WERI-Rb-1 (cell line): ENCODE results near the gene RERGL.
"Not testable (repeated sequence)": the region's sequence is repeated elsewhere in the genome, so short reads cannot be mapped to it uniquely, and the experiment has no call there.

ENCODE experiments used
- DNase-seq: peaks from one replicate; pipeline ENCODE4 v3.0.0-alpha.2; 2020
- H3K27ac ChIP-seq: fragments of 250-450 bp; sonication (Bioruptor Pico); 2 replicates; pipeline ENCODE4 v1.5.1; 2020; ENCODE audit warnings: mild to moderate bottlenecking, moderate library complexity
- H3K27me3 ChIP-seq: fragments of 250-450 bp; sonication (Bioruptor Pico); 2 replicates; pipeline ENCODE4 v1.5.1; 2021; ENCODE audit warnings: mild to moderate bottlenecking, low read depth, moderate library complexity; ENCODE audit not compliant: insufficient read depth, severe bottlenecking
- H3K36me3 ChIP-seq: fragments of 250-450 bp; sonication (Bioruptor Pico); 2 replicates; pipeline ENCODE4 v1.5.1; 2020; ENCODE audit warnings: mild to moderate bottlenecking, moderate library complexity
- H3K4me3 ChIP-seq: 2 replicates; pipeline ENCODE4 v1.5.1; 2011; ENCODE audit warnings: low read depth, mild to moderate bottlenecking, control low read depth, low read length
- H3K9me3 ChIP-seq: fragments of 250-450 bp; sonication (Bioruptor Pico); 2 replicates; pipeline ENCODE4 v1.5.1; 2021; ENCODE audit warnings: mild to moderate bottlenecking, moderate library complexity; ENCODE audit not compliant: severe bottlenecking
- CTCF ChIP-seq: IDR thresholded peaks from 2 replicates; pipeline ENCODE4 v1.5.1; 2011; ENCODE audit warnings: low read depth, mild to moderate bottlenecking, control low read depth, inconsistent platforms, low read length

Gene RERGL

GRCh38 chr12:18074001-18074400 is 16.0 kb downstream of the RERGL start:
- no peaks in the 10 kb centered on the region for H3K27me3 ChIP-seq
- no peak overlapping the region for H3K4me3 ChIP-seq
- DNase-seq, result no peak
- no peaks in the 10 kb centered on the region for H3K36me3 ChIP-seq
- no peak overlapping the region for H3K27ac ChIP-seq
- TF ChIP-seq CTCF, result no peak
- no peaks in the 10 kb centered on the region for H3K9me3 ChIP-seq

GRCh38 chr12:18072723-18073122 is 17.3 kb downstream of the RERGL start:
- no peak for DNase-seq
- H3K36me3 ChIP-seq, result no peaks in the 10 kb centered on the region
- TF ChIP-seq CTCF, result no peak
- no peaks in the 10 kb centered on the region for H3K27me3 ChIP-seq
- no peak overlapping the region for H3K27ac ChIP-seq
- no peaks in the 10 kb centered on the region for H3K9me3 ChIP-seq
- H3K4me3 ChIP-seq, result no peak overlapping the region

- no peak for TF ChIP-seq CTCF
- Histone ChIP-seq H3K9me3 (no peaks in the 10 kb centered on the region), H3K4me3 (no peak overlapping the region), H3K36me3 (no peaks in the 10 kb centered on the region), H3K27ac (peak overlapping the region; percentile 45), H3K27me3 (no peaks in the 10 kb centered on the region)
- no peak for DNase-seq
Observed at GRCh38 chr12:18071336-18071735, 18.7 kb downstream of the RERGL start.

- Histone ChIP-seq H3K27me3 (no peaks in the 10 kb centered on the region), H3K27ac (no peak overlapping the region), H3K36me3 (no peaks in the 10 kb centered on the region), H3K4me3 (no peak overlapping the region), H3K9me3 (no peaks in the 10 kb centered on the region)
- no peak for TF ChIP-seq CTCF
- no peak for DNase-seq
Observed at GRCh38 chr12:18068355-18068754, 21.6 kb downstream of the RERGL start.

- DNase-seq, result no peak
- H3K9me3 ChIP-seq, result peaks cover 4% of the 10 kb centered on the region
- no peak for TF ChIP-seq CTCF
- H3K4me3 ChIP-seq, result no peak overlapping the region
- H3K27ac ChIP-seq, result no peak overlapping the region
- no peaks in the 10 kb centered on the region for H3K27me3 ChIP-seq
- no peaks in the 10 kb centered on the region for H3K36me3 ChIP-seq
Observed at GRCh38 chr12:18066666-18067065, 23.3 kb downstream of the RERGL start.

- H3K36me3 ChIP-seq, H3K4me3 ChIP-seq, DNase-seq, H3K27me3 ChIP-seq, H3K27ac ChIP-seq, H3K9me3 ChIP-seq: not testable (repeated sequence)
Observed at GRCh38 chr12:18062867-18063266, 27.1 kb downstream of the RERGL start.
